Measurements from ENCODE around the gene CSNK1A1. TPM values are rescaled to one million over a fixed set of nuclear protein-coding genes. Genes with fewer than 3 reads are reported as not detected.
A peak's percentile ranks its signal among the peaks of the same experiment; 100 is the strongest.

The CSNK1A1 gene
- total RNA-seq, 1 donor from 2014 or later, result 195 TPM

GRCh38 chr5:149442563-149443182 lies 108.6 kb downstream of the CSNK1A1 start:
- Mint-ChIP-seq H3K4me3 (no peak overlapping the region), H3K9me3 (no peaks in the 10 kb centered on the region), H3K27ac (peak overlapping the region; percentile 69), H3K4me1 (ENCODE audit: low read depth) (peaks cover 25% of the 10 kb centered on the region), H3K27me3 (ENCODE audit: insufficient read depth) (no peaks in the 10 kb centered on the region), H3K36me3 (ENCODE audit: low read depth) (peaks cover 2% of the 10 kb centered on the region)
- peak; percentile 52 for DNase-seq (ENCODE audit: low spot score)
- intact Hi-C loops (cut with micrococcal nuclease), result loop anchor here (1.0 to 5.0 kb wide), 5 partner anchors 8 to 176 kb away; partner anchors contain the start of gene CSNK1A1

Other genes with a start within 250 kb of the CSNK1A1 start
- 30.4 and 30.6 TPM in 2 replicates for gene GRPEL2, start 205.9 kb downstream of the CSNK1A1 start, total RNA-seq
- gene PCYOX1L, start 193.4 kb downstream of the CSNK1A1 start, total RNA-seq, result 21.9 and 23.4 TPM in 2 replicates
- gene IL17B, start 172.1 kb downstream of the CSNK1A1 start, total RNA-seq, result not detected in 2 replicates
- gene ARHGEF37, start 30.1 kb upstream of the CSNK1A1 start, total RNA-seq, result 0.70 and 0.86 TPM in 2 replicates
- gene PPARGC1B, start 178.9 kb upstream of the CSNK1A1 start, total RNA-seq, result 10.6 and 11.1 TPM in 2 replicates

Data from activated T-helper 1 cell treated with anti-CD3 and anti-CD28 coated beads, Interleukin-12 subunit alpha, Interleukin-12 subunit beta, Interleukin-2, Interleukin-4 antibody, amounts not matched to agents 30 ng/mL and 10 ng/mL and 1 ng/mL, durations not matched to agents 14 hours and 24 hours and 36 hours (primary cell).